Tibial nerve (tissue), 4 donors: ENCODE data around the gene NUDCD2. TPM values are rescaled to one million over a fixed set of nuclear protein-coding genes. Genes with fewer than 3 reads are reported as not detected.
"Not testable (repeated sequence)": the region's sequence is repeated elsewhere in the genome, so short reads cannot be mapped to it uniquely, and the experiment has no call there.

Source experiments
- DNase-seq, 2 donors: peaks; one replicate each; pipeline ENCODE4 v3.0.0-alpha.2; 2019; ENCODE audit warnings: low spot score in 2 of 2
- H3K27ac ChIP-seq, 4 donors: fragments of 200-600 bp; sonication (generic) in 3 of 4; one replicate each; pipeline ENCODE4 v1.5.1; 2017 to 2019; ENCODE audit warnings: mild to moderate bottlenecking in 1 of 4
- H3K27me3 ChIP-seq, 2 donors: fragments of 200-600 bp; sonication (generic) in 1 of 2; one replicate each; pipeline versions ENCODE4 v1.5.1 to v1.6.0; 2017 to 2019
- H3K36me3 ChIP-seq, 3 donors: fragments of 200-600 bp; sonication (generic); one replicate each; pipeline ENCODE4 v1.5.1; 2018 to 2019
- H3K4me1 ChIP-seq, 4 donors: fragments of 200-600 bp; sonication (generic) in 3 of 4; one replicate each; pipeline ENCODE4 v1.5.1; 2017 to 2019
- H3K4me3 ChIP-seq, 4 donors: fragments of 200-600 bp; sonication (generic) in 3 of 4; one replicate each; pipeline ENCODE4 v1.5.1; 2017 to 2019; ENCODE audit warnings: mild to moderate bottlenecking in 1 of 4, moderate library complexity in 1 of 4
- H3K9me3 ChIP-seq, 4 donors: fragments of 200-600 bp; sonication (generic) in 3 of 4; one replicate each; pipeline ENCODE4 v1.5.1; 2017 to 2019
- CTCF ChIP-seq, 5 experiments: fragments of 200-600 bp in 3 of 5; fragments of 450-650 bp in 2 of 5; sonication (generic) in 3 of 5; IDR thresholded peaks; one replicate each; pipeline ENCODE4 v1.5.1; 2016 to 2019; ENCODE audit warnings: antibody characterized with exemption in 5 of 5, mild to moderate bottlenecking in 3 of 5, moderate library complexity in 2 of 5
- EP300 ChIP-seq, 2 donors: sonication (generic); formaldehyde crosslinking; IDR thresholded peaks; one replicate each; pipeline ENCODE4 v1.6.1; 2017; ENCODE audit warnings: antibody characterized with exemption in 2 of 2, mild to moderate bottlenecking in 1 of 2
- POLR2A ChIP-seq, 2 donors: fragments of 450-650 bp; IDR thresholded peaks; one replicate each; pipeline ENCODE4 v1.6.1; 2017; ENCODE audit warnings: antibody characterized with exemption in 2 of 2, mild to moderate bottlenecking in 2 of 2, moderate library complexity in 2 of 2
- WGBS, 2 donors: methylation state at CpG; one replicate each; pipeline ENCODE4 v1.1.5; 2018; 5-methylcytosine and 5-hydroxymethylcytosine counted together
- total RNA-seq, 4 donors: library from RNA; depleted of rRNA; stranded (reverse); fragments of >200 nt; gene quantifications; one replicate each; pipeline ENCODE4 v1.1.0, GENCODE V29; 2016

The NUDCD2 gene
- total RNA-seq, 4 donors from 2014 or later = 4.6 to 14.5 (median 5.5) TPM

GRCh38 chr5:163404364-163405173 lies 55.3 kb downstream of the NUDCD2 start:
- no peak for DNase-seq
- no peak overlapping the region for H3K4me3 ChIP-seq
- peaks cover 0 to 19% (median 0%) of the 10 kb centered on the region in 4 donors for H3K4me1 ChIP-seq
- H3K27ac ChIP-seq = no peak overlapping the region
- no peaks in the 10 kb centered on the region for H3K27me3 ChIP-seq
- 68 to 76% methylated on average over 10 of the region's 10 CpGs for WGBS, 2 donors
- TF ChIP-seq POLR2A (IDR thresholded peaks at IDR 0.05) = no peak
- no peak for TF ChIP-seq EP300 (IDR thresholded peaks at IDR 0.05)
- no peak for TF ChIP-seq CTCF (IDR thresholded peaks at IDR 0.05)
- H3K9me3 ChIP-seq = no peaks in the 10 kb centered on the region
- H3K36me3 ChIP-seq = no peaks in the 10 kb centered on the region

GRCh38 chr5:163402007-163402406 lies 57.9 kb downstream of the NUDCD2 start:
- DNase-seq = no peak
- H3K9me3 ChIP-seq = no peaks in the 10 kb centered on the region
- no peaks in the 10 kb centered on the region for H3K4me1 ChIP-seq
- no peak overlapping the region for H3K4me3 ChIP-seq
- no peak for TF ChIP-seq POLR2A (IDR thresholded peaks at IDR 0.05)
- no peak for TF ChIP-seq CTCF (IDR thresholded peaks at IDR 0.05)
- no peak for TF ChIP-seq EP300 (IDR thresholded peaks at IDR 0.05)
- H3K27me3 ChIP-seq = no peaks in the 10 kb centered on the region
- H3K27ac ChIP-seq = no peak overlapping the region
- 85 to 89% methylated on average over 2 of the region's 2 CpGs for WGBS, 2 donors
- H3K36me3 ChIP-seq = no peaks in the 10 kb centered on the region

GRCh38 chr5:163401271-163401670 lies 58.6 kb downstream of the NUDCD2 start:
- TF ChIP-seq CTCF (IDR thresholded peaks at IDR 0.05) (no peak), POLR2A (IDR thresholded peaks at IDR 0.05) (no peak), EP300 (IDR thresholded peaks at IDR 0.05) (no peak)
- Histone ChIP-seq H3K9me3 (no peaks in the 10 kb centered on the region), H3K4me3 (no peak overlapping the region), H3K36me3 (no peaks in the 10 kb centered on the region), H3K27me3 (no peaks in the 10 kb centered on the region), H3K4me1 (no peaks in the 10 kb centered on the region), H3K27ac (no peak overlapping the region)
- WGBS, 2 donors = 74 to 75% methylated on average over 4 of the region's 4 CpGs
- no peak for DNase-seq

- Histone ChIP-seq H3K36me3 (no peaks in the 10 kb centered on the region), H3K4me1 (no peaks in the 10 kb centered on the region), H3K4me3 (no peak overlapping the region), H3K27me3 (no peaks in the 10 kb centered on the region), H3K9me3 (no peaks in the 10 kb centered on the region), H3K27ac (no peak overlapping the region)
- DNase-seq = no peak
- 62 to 69% methylated on average over 4 of the region's 4 CpGs for WGBS, 2 donors
- no peak for TF ChIP-seq CTCF (IDR thresholded peaks at IDR 0.05)
- TF ChIP-seq EP300 (IDR thresholded peaks at IDR 0.05) = no peak
- no peak for TF ChIP-seq POLR2A (IDR thresholded peaks at IDR 0.05)
Measured at GRCh38 chr5:163399923-163400322, 60.0 kb downstream of the NUDCD2 start.

GRCh38 chr5:163397354-163397753 lies 62.5 kb downstream of the NUDCD2 start:
- Histone ChIP-seq H3K36me3 (no peaks in the 10 kb centered on the region), H3K27me3 (no peaks in the 10 kb centered on the region), H3K27ac (no peak overlapping the region), H3K4me3 (no peak overlapping the region), H3K9me3 (peaks cover 0 to 6% (median 0%) of the 10 kb centered on the region in 4 donors), H3K4me1 (no peaks in the 10 kb centered on the region)
- no peak for DNase-seq
- TF ChIP-seq POLR2A (IDR thresholded peaks at IDR 0.05) = no peak
- no peak for TF ChIP-seq CTCF (IDR thresholded peaks at IDR 0.05)
- TF ChIP-seq EP300 (IDR thresholded peaks at IDR 0.05) = no peak

- H3K4me1 ChIP-seq, H3K36me3 ChIP-seq, DNase-seq, H3K27ac ChIP-seq, H3K27me3 ChIP-seq, H3K9me3 ChIP-seq, H3K4me3 ChIP-seq: not testable (repeated sequence)
- WGBS, 2 donors = 76 to 81% methylated on average over 9 of the region's 9 CpGs
Measured at GRCh38 chr5:163396818-163397340, 63.0 kb downstream of the NUDCD2 start.
